Transverse colon (tissue), 4 donors: ENCODE data around the gene ZNF853. TPM values are rescaled to one million over a fixed set of nuclear protein-coding genes. Genes with fewer than 3 reads are reported as not detected.

Source experiments
- DNase-seq: peaks from one replicate; pipeline ENCODE4 v3.0.0-alpha.2; 2019
- H3K27ac ChIP-seq, 4 donors: fragments of 200-600 bp; sonication (generic); 2 replicates each; pipeline ENCODE4 v1.5.1; 2016 to 2018; ENCODE audit warnings: inconsistent platforms in 4 of 4
- H3K27me3 ChIP-seq: fragments of 200-600 bp; sonication (generic); 2 replicates; pipeline ENCODE4 v1.5.1; 2017; ENCODE audit warnings: inconsistent platforms
- H3K36me3 ChIP-seq, 4 donors: fragments of 200-600 bp; sonication (generic); 2 replicates each; pipeline ENCODE4 v1.5.1; 2017 to 2019; ENCODE audit warnings: inconsistent platforms in 4 of 4
- H3K4me1 ChIP-seq, 4 donors: fragments of 200-600 bp; sonication (generic); 2 replicates each; pipeline ENCODE4 v1.5.1; 2017 to 2020; ENCODE audit warnings: inconsistent platforms in 4 of 4
- H3K4me3 ChIP-seq, 4 donors: fragments of 200-600 bp; sonication (generic); 1 replicate in 1 of 4; 2 replicates in 3 of 4; pipeline versions ENCODE4 v1.5.1 to v1.6.1; 2017 to 2019; ENCODE audit warnings: inconsistent platforms in 4 of 4
- H3K9me3 ChIP-seq, 2 donors: fragments of 200-600 bp; sonication (generic); 2 replicates each; pipeline ENCODE4 v1.5.1; 2017 to 2019; ENCODE audit warnings: inconsistent platforms in 2 of 2
- CTCF ChIP-seq, 5 experiments: fragments of 200-600 bp in 3 of 5; fragments of 450-650 bp in 2 of 5; sonication (generic) in 3 of 5; IDR thresholded peaks; 1 replicate in 2 of 5; 2 replicates in 3 of 5; pipeline ENCODE4 v1.5.1; 2016 to 2017; ENCODE audit warnings: antibody characterized with exemption in 5 of 5, inconsistent platforms in 3 of 5, mild to moderate bottlenecking in 2 of 5, moderate library complexity in 1 of 5
- EP300 ChIP-seq: sonication (generic); formaldehyde crosslinking; IDR thresholded peaks from one replicate; pipeline ENCODE4 v1.6.1; 2017; ENCODE audit warnings: antibody characterized with exemption, low read depth
- POLR2A ChIP-seq: fragments of 450-650 bp; IDR thresholded peaks from one replicate; pipeline ENCODE4 v1.6.1; 2016; ENCODE audit warnings: antibody characterized with exemption, mild to moderate bottlenecking, moderate library complexity
- POLR2AphosphoS5 ChIP-seq, 3 donors: sonication (generic); formaldehyde crosslinking; IDR thresholded peaks; one replicate each; pipeline ENCODE4 v1.6.1; 2016; ENCODE audit warnings: antibody characterized with exemption in 3 of 3
- WGBS, 2 donors: methylation state at CpG; one replicate each; pipeline ENCODE4 v1.1.5; 2018; ENCODE audit warnings: low coverage in 1 of 2; 5-methylcytosine and 5-hydroxymethylcytosine counted together
- in situ Hi-C, 4 donors: fragments of 200-750 bp; cut with MboI; loops; one replicate each; pipeline versions ENCODE4 v1.15.0 to v1.15.1; 2017; ENCODE audit warnings: low sequenced_read_pairs in 3 of 4, low pct_ligation_motif_present in 1 of 4, low pct_unique_long_range_greater_than_20kb in 1 of 4
- intact Hi-C: fragments of 100-400 bp; cut with DNase I; formaldehyde crosslinking; loops from one replicate; pipeline ENCODE4 v1.15.1; 2023; ENCODE audit warnings: low total_unique reads
- total RNA-seq, 4 donors: library from RNA; depleted of rRNA; stranded (reverse); fragments of >200 nt; gene quantifications; one replicate each; pipeline ENCODE4 v1.1.0, GENCODE V29; 2016

The ZNF853 gene
- total RNA-seq, 4 donors from 2014 or later: 2.9 to 18.7 (median 7.3) TPM

- Histone ChIP-seq H3K27ac (no peak overlapping the region), H3K36me3 (peaks cover 0 to 38% (median 12%) of the 10 kb centered on the region in 4 donors), H3K9me3 (no peaks in the 10 kb centered on the region), H3K4me1 (no peaks in the 10 kb centered on the region), H3K27me3 (no peaks in the 10 kb centered on the region), H3K4me3 (no peak overlapping the region)
- no peak for TF ChIP-seq EP300
- no peak for TF ChIP-seq POLR2A
- no peak for TF ChIP-seq CTCF (IDR thresholded peaks at IDR 0.05)
- TF ChIP-seq POLR2AphosphoS5 (IDR thresholded peaks at IDR 0.05): no peak
- DNase-seq: no peak
- in situ Hi-C loops (no loop called here), intact Hi-C loops (no loop called here)
- WGBS, 2 donors: 97% methylated on average over 143 of the region's 146 CpGs; no CpG with 5 or more reads in 1 of the 2 donors
These were observed 37.9 kb downstream of the ZNF853 start for GRCh38 chr7:6653071-6654003.

DNA sequence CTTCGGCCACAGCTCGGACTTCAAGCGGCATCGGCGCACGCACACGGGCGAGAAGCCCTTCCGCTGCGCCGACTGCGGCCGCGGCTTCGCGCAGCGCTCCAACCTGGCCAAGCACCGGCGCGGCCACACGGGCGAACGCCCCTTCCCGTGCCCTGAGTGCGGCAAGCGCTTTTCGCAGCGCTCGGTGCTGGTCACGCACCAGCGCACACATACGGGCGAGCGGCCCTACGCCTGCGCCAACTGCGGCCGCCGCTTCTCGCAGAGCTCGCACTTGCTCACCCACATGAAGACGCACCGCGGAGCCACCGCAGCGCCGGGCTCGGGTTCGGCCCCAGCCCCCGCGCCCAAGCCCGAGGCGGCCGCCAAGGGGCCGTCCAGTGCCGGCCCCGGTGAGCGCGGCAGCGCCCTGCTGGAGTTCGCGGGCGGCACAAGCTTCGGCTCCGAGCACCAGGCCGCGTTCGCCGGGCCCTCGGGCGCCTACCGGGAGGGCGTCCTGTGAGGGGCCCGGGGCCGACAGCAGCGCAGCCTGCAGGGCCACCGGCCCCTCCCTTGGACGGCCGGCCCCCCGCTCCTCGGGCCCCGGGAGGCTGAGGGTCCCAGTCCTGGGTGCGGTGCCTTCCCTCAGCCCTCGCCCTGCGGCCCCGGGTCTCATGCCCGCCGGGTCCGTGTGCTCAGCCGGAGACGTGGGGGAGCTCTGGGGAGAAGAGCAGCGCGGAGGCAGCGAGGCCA is 38.9 kb downstream of the ZNF853 start:
- Histone ChIP-seq H3K36me3 (peaks cover 0 to 37% (median 12%) of the 10 kb centered on the region in 4 donors), H3K27ac (no peak overlapping the region), H3K9me3 (no peaks in the 10 kb centered on the region), H3K4me1 (no peaks in the 10 kb centered on the region), H3K4me3 (no peak overlapping the region), H3K27me3 (peaks cover 6% of the 10 kb centered on the region)
- no peak for DNase-seq
- TF ChIP-seq EP300 (no peak), POLR2AphosphoS5 (IDR thresholded peaks at IDR 0.05) (no peak), POLR2A (no peak)
- intact Hi-C loops (no loop called here), in situ Hi-C loops (no loop called here)
- 97% methylated on average over 89 of the region's 94 CpGs; no CpG with 5 or more reads in 1 of the 2 donors for WGBS, 2 donors

DNA sequence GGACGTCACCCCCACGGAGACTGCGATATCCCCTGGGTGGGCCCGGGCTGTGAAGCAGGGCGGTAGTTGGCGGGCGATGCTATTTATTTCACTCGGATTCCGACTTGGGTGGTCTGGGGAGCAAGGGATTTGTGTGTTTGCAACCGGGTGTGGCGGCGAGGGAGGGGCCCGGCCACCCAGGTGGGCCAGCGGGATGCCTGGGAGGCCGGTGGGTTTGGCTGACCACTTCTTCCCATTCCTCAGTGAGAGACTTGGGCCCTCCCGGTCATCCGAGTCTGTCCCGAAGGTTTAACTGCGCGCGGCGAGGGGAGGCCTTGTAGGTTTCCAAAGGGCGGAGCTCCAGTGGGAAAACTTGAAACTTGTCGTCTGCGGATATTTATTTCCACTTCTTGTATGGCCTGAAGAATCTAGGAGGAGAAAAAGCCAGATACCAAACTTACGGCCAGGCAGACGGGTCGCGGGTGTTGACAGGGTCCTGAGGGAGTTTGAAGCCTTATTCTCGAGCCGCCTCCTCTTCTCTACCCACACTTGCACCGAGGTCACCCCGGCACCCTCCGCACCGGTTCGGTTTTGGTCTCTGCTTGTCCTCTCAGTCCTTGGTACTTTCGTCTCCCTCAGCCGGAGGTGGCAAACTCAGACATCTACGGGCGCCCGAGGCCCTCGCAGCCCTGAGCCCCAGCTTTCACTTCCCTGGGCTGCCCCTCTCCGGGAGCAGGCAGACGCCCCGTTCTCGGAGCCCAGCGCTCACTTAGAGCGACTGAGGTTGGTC is 39.6 kb downstream of the ZNF853 start:
- intact Hi-C loops: no loop called here
- Histone ChIP-seq H3K9me3 (no peaks in the 10 kb centered on the region), H3K4me3 (no peak overlapping the region), H3K4me1 (no peaks in the 10 kb centered on the region), H3K27ac (no peak overlapping the region), H3K36me3 (peaks cover 0 to 30% (median 12%) of the 10 kb centered on the region in 4 donors), H3K27me3 (peaks cover 6% of the 10 kb centered on the region)
- no peak for DNase-seq
- TF ChIP-seq POLR2AphosphoS5 (IDR thresholded peaks at IDR 0.05) (no peak), CTCF (IDR thresholded peaks at IDR 0.05) (no peak)
- in situ Hi-C loops: no loop called here
- 91 to 98% methylated on average over 7 to 48 of the region's 48 CpGs for WGBS, 2 donors

DNA sequence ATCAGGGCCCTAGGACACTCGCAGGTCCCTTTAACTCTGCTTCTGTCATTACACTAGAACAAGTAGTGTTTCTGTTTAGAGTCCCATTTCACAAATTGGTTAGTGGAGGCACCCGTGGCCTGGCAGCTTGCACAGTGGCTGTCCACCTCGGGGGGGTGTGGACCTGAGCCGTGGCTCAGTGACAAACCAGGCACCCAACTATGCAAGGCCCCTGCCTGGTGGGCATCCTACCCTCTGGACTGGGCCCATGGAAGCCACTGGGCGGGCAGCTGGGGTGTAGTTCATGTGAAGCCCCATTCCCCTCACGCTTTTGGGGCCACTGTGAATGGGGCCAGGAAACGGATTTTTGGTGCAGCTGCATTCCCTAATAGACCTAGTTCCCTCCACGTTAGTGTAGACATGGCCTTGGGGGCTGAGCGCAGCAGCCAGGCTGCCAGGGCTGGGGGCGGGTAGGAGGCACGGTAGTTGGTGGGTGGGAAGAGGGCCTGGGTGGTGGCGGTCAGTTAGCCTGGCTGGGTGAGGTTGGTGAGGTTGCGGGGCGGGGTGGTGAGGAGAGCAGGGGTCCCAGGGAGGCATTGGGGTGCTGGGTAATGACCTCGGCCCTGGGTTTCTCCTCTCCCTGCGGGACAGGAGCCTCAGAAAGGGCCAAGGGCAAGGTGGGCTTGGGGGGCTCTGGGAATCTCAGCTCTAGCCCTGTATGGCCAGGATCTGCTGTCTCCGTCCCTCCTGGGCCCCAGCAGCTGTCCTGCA is 40.4 kb downstream of the ZNF853 start:
- H3K9me3 ChIP-seq: no peaks in the 10 kb centered on the region
- no peak for TF ChIP-seq POLR2A
- intact Hi-C loops (no loop called here), in situ Hi-C loops (no loop called here)
- H3K4me3 ChIP-seq: no peak overlapping the region
- no peaks in the 10 kb centered on the region for H3K4me1 ChIP-seq
- peaks cover 0 to 30% (median 12%) of the 10 kb centered on the region in 4 donors for H3K36me3 ChIP-seq
- WGBS, 2 donors: 94 to 100% methylated on average over 4 to 17 of the region's 17 CpGs
- DNase-seq: no peak
- H3K27ac ChIP-seq: no peak overlapping the region
- H3K27me3 ChIP-seq: peaks cover 6% of the 10 kb centered on the region
